GM19372 (cell line): ENCODE results near the gene GRIP1.

Source experiments
- ATAC-seq: cut with Tn5 transposase; IDR thresholded peaks from one replicate; pipeline ENCODE4 v1.9.1; 2021; ENCODE audit warnings: mild to moderate bottlenecking, low read depth, moderate library complexity; ENCODE audit not compliant: unreplicated experiment

GRIP1 gene

DNA sequence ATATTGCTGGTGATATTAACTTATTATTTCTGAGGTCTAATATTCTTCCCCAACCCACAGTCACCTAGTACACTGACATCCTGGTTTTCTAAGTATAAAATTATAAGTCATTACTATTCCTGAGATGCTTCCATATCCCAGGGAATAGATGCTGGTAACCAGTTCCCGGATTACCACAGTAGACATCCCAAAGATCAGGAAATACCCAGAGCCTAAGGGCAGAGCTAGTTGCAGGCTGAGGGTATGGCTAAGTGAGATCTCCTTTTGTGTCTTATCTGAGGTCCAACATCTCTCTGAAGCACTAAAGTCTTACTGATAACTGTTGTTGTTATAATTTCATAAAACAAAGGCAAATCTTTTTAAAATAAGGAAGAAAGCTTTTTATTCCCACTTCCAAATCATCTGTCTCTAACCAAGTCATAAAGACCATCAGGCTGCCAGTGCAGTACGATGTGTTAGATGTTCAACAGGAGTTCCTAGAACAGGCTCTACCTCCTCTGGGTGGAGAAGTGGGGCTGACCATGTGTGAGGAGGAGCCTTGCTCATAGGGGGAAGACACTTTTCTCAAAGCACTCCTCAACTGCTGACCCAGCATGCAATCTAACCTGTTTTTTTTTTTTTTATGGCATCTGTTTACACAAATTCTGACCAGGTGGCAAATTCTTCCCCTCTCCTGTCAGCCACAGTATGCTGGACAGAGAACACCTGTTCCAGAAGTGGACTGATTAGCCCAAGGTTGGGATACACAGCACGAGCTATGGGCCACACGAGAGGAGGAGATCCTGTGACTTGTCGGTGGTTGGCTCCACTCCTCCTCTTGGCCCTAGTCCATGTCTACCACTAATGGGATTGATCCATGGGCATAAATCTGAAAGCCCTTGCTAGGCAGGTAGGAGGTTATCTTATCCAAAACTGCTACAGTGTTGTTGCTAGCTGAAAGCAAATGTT is 16.1 kb upstream of the GRIP1 start:
- no peak for ATAC-seq

- ATAC-seq, result peak; percentile 72
Observed at GRCh38 chr12:66693901-66694513, 15.1 kb upstream of the GRIP1 start.

DNA sequence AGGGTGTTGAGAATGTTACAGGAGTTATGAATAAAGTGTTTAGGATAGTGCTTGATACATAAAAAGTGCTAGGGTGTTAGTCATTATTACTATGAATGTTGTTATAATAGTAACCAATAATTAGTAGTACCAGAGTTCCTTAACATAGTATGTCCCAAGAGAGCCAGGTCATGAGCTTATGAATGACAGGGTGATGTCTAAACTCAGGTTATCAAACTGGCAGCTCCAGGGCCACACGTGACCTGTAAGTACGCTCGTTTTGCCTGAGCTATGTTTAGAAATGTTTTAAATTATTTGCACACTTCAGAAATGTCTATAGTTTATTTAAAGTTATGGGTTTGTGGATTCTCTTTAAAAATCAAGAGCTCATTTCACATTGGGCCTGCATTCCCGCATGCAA is 14.1 kb upstream of the GRIP1 start:
- ATAC-seq, result no peak

GRCh38 chr12:66692170-66692569 is 13.3 kb upstream of the GRIP1 start:
- no peak for ATAC-seq

- ATAC-seq, result peak; percentile 83
Observed at GRCh38 chr12:66688846-66689439, 10.1 kb upstream of the GRIP1 start.

- no peak for ATAC-seq
Observed at GRCh38 chr12:66684222-66684621, 5.3 kb upstream of the GRIP1 start.

- no peak for ATAC-seq
Observed at GRCh38 chr12:66683822-66684221, 4.9 kb upstream of the GRIP1 start.

DNA sequence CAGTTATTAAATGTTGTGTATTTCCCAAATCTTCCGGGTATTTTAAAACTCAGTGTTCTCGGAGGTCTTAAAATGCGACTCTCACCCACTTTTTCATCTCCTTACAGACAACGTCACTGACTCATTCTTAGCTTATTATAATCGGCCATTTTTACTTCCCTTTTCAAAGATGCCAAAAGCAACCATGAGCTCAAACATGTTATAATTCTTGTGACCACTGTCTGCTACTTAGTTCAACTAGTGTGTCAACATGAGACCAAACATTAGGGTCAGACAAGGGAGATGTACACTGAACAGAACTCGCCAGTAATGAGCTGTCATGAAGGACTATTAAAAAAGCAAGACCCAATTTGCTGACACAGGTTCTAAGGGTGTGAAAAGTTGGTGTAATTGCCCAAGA is 4.2 kb upstream of the GRIP1 start:
- ATAC-seq, result no peak

GRCh38 chr12:66679461-66680084 is 697 bp upstream of the GRIP1 start:
- ATAC-seq, result no peak

GRCh38 chr12:66676241-66676640 is 2.6 kb downstream of the GRIP1 start:
- no peak for ATAC-seq

DNA sequence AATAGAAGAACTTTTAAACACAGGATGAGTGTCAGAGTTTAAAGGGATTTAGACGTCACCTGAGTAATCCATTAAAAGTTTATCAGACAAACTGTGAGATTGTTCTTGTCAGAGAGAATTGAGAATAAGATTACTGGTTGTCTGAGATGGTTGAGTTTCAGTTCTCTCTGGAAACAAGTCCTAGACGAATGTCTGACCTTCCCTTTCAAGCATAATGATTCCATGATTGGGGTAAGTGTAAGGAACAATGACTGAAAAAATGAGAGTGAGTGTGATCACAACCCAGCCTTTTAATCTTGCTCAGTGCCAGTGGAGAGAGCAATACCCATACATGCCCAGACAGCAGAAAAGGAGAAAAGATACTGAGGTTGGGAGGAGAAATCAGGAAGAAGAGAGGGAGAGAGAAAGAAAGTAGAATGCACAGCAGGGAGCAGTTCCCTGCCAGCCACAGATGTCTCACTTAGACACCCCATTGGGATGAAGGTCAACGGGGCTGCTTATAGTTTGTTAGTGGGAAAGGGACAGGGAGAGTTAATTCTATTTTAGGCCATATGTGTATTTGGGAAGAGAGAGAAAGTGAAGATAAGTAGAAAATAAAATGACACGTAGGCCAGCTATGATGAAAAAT is 4.3 kb downstream of the GRIP1 start:
- ATAC-seq, result no peak

DNA sequence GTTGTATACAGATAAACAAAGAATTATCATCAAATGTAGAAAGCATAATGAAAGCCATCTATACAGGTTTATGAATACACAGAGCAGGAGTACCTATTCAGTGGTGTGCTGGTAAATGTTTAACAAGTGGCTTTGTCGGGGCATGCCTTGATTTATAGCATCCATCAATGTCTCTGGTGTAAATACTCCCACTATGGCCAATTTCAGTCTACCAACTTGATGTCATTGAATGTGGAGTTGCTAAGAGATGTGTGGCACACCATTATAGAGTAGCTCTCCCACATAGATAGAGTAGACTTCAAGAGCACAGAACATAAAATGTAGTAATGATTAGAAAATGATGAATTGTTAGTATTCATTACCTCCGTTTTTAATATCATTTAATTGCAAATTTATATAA is 9.3 kb downstream of the GRIP1 start:
- no peak for ATAC-seq

- no peak for ATAC-seq
Observed at GRCh38 chr12:66668311-66668710, 10.6 kb downstream of the GRIP1 start.

GRCh38 chr12:66667906-66668305 is 11.0 kb downstream of the GRIP1 start:
- no peak for ATAC-seq

DNA sequence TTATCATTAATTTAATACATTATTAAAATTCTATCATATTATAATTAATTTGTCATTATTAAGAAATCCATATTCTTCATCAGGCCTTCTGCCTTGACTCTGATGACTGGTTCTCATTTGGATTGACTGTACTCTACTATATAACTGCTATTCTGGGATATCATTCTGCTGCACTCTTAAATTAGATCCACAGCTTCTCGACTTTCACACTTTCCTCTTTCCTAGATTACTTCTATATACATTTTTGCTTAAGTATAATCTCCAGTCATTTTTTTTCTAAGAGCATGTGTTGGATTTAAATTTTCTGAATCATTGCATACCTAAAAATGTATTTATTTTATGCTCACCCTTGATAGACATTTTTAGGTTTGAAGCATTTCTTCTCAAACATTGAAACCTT is 12.4 kb downstream of the GRIP1 start:
- no peak for ATAC-seq

DNA sequence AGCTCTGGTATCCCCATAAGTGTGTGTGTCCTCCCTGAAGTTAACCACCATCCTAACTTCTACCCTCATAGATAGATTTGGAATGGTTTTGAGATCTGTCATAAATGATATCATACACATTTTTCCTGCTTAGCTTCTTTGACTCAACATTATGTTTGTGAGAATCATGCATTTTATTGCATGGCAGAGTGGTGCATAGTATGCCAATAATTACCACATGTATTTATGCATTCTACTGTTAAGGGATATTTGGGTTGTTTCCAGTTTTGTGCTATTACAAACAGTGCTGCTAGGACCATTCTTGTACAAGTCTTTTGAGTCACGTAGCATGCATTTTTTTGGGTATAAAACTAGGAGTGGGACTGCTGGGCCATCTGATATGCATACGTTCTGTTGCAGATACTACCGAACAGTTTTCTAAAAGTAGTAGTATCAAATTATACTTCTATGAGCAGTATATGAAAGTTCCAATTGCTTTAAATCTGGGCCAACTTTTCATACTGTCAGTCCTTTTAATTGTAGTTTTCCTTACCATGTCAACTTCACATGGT is 13.4 kb downstream of the GRIP1 start:
- no peak for ATAC-seq

- no peak for ATAC-seq
Observed at GRCh38 chr12:66664076-66664475, 14.8 kb downstream of the GRIP1 start.

GRCh38 chr12:66663611-66664010 is 15.3 kb downstream of the GRIP1 start:
- no peak for ATAC-seq

DNA sequence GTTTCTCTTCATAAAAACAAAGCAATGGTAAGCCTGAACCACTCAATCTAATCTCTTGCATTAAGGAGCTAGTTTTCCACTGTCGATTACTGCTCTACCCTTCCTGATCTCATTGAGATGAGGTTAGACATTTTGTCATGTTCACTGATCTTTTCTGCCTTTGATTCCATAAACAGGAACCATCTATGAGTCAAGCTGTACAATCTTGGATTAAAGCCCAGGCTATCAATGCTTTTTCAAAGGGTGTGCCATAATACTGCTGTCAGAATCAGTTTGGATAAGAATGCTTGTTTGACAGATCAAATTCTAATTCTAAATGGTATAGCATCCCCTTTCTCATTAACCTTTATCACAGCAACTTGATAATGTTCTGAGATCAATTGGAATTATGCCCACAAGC is 16.1 kb downstream of the GRIP1 start:
- no peak for ATAC-seq

DNA sequence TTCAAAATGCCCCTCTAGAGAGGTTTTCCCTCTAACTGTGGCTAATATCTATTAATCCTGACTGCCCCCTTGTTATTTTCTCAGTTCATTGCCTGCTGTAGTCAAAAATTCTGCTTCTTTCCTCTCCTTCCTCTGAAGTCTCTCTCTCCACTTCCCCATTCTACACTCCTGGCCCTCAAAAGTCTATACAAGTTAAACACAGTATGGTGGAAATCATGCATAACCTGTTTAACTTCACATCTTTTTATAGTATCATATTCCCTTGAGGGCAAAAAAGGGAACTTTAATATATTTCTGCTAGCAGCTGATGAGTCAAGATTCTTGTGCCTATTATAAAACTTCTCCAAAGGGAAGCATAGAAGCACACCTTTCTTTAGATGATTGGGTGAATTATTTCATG is 16.7 kb downstream of the GRIP1 start:
- ATAC-seq, result no peak
